ENCODE measurements around the gene TARBP1.
A peak's percentile ranks its signal among the peaks of the same experiment; 100 is the strongest.

TARBP1 gene, protein sequence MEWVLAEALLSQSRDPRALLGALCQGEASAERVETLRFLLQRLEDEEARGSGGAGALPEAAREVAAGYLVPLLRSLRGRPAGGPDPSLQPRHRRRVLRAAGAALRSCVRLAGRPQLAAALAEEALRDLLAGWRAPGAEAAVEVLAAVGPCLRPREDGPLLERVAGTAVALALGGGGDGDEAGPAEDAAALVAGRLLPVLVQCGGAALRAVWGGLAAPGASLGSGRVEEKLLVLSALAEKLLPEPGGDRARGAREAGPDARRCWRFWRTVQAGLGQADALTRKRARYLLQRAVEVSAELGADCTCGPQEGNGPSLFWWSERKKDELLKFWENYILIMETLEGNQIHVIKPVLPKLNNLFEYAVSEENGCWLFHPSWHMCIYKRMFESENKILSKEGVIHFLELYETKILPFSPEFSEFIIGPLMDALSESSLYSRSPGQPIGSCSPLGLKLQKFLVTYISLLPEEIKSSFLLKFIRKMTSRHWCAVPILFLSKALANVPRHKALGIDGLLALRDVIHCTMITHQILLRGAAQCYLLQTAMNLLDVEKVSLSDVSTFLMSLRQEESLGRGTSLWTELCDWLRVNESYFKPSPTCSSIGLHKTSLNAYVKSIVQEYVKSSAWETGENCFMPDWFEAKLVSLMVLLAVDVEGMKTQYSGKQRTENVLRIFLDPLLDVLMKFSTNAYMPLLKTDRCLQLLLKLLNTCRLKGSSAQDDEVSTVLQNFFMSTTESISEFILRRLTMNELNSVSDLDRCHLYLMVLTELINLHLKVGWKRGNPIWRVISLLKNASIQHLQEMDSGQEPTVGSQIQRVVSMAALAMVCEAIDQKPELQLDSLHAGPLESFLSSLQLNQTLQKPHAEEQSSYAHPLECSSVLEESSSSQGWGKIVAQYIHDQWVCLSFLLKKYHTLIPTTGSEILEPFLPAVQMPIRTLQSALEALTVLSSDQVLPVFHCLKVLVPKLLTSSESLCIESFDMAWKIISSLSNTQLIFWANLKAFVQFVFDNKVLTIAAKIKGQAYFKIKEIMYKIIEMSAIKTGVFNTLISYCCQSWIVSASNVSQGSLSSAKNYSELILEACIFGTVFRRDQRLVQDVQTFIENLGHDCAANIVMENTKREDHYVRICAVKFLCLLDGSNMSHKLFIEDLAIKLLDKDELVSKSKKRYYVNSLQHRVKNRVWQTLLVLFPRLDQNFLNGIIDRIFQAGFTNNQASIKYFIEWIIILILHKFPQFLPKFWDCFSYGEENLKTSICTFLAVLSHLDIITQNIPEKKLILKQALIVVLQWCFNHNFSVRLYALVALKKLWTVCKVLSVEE (N-terminal part only)

DNA sequence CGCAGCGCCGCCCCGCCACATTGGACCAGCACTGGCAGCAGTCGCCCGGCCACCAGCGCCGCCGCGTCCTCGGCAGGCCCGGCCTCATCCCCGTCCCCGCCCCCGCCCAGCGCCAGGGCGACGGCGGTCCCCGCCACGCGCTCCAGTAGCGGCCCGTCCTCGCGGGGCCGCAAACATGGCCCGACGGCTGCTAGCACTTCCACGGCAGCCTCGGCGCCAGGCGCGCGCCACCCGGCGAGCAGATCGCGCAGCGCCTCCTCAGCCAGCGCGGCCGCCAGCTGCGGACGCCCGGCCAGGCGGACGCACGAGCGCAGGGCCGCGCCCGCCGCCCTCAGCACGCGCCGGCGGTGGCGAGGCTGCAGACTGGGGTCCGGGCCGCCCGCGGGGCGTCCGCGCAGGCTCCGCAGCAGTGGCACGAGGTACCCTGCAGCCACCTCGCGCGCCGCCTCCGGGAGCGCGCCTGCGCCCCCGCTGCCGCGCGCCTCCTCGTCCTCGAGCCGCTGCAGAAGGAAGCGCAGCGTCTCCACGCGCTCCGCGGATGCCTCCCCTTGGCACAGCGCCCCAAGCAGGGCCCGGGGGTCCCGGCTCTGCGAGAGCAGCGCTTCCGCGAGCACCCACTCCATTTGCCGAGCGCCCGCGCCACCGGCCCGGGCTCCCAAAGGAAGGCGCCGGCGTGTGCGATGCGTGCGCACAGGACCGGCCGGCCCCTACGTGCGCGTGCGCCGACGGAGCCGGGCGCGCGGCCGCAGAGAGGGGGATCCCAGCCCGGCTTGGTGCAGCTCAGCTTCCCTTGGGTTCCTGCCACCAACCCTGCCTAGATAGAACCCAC is at the start of gene TARBP1:
Gene TARBP1, minus strand, starts transcription at position 699 of the 829 bp plus-strand sequence. Its CDS starts 76 bp downstream, at position 623.
- TF ChIP-seq, protein P1, sequence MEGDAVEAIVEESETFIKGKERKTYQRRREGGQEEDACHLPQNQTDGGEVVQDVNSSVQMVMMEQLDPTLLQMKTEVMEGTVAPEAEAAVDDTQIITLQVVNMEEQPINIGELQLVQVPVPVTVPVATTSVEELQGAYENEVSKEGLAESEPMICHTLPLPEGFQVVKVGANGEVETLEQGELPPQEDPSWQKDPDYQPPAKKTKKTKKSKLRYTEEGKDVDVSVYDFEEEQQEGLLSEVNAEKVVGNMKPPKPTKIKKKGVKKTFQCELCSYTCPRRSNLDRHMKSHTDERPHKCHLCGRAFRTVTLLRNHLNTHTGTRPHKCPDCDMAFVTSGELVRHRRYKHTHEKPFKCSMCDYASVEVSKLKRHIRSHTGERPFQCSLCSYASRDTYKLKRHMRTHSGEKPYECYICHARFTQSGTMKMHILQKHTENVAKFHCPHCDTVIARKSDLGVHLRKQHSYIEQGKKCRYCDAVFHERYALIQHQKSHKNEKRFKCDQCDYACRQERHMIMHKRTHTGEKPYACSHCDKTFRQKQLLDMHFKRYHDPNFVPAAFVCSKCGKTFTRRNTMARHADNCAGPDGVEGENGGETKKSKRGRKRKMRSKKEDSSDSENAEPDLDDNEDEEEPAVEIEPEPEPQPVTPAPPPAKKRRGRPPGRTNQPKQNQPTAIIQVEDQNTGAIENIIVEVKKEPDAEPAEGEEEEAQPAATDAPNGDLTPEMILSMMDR (IDR thresholded peaks at IDR 0.05; ENCODE audit: insufficient read depth, low read length, poor library complexity, severe bottlenecking) = no peak
- DNase-seq (ENCODE audit: extremely low read depth, insufficient read length) = peak; percentile 92
- peak within 1 kb of the TSS; percentile 59 for H3K4me3 ChIP-seq (replicated peaks; ENCODE audit: low read depth, low read length)
- H3K36me3 ChIP-seq (ENCODE audit: control insufficient read depth, insufficient read depth, low read length) = no peaks in the 10 kb centered on the region
- H3K27me3 ChIP-seq (replicated peaks; ENCODE audit: control insufficient read depth, insufficient read depth, low read length) = no peaks in the 10 kb centered on the region

DNA sequence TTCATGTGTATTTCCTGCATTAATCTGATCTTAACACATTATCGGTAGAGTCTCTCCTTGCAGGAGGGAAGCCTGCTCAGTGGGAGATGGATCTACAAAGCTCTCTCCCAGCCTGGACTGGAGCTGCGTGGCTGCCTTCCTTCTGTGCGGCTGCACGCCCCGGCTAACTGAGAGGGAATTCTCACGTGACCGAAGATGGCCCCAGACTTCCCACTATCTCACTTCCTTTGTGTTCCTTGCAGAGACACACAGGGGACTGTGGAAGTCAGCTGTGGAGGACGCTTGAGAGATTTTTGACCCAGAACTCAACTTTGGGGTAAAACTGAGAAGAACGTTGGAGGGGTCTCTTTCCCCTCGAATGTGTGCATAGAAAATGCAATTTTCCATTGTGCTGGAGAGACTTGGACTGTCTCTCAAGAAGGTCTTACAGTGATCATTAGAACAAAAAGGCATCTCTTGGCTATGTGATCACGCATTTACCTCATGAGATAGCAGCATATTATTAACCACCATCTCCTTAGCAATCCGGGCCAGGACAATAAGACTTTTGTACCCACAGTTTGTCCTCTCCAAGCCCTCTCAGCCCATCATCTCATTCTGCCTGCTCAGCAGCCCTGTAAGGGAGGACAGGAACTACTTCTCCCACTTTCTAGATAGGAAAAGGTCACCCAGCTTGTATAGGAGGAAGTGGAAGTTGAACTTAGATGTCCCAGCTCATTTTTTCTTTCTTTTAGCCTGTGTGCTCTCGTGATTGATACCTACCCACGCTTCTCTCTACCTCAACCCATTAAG is 49.3 kb upstream of the TARBP1 start:
- H3K36me3 ChIP-seq (ENCODE audit: control insufficient read depth, insufficient read depth, low read length) = no peaks in the 10 kb centered on the region
- H3K4me3 ChIP-seq (replicated peaks; ENCODE audit: low read depth, low read length) = no peak overlapping the region
- no peaks in the 10 kb centered on the region for H3K27me3 ChIP-seq (replicated peaks; ENCODE audit: control insufficient read depth, insufficient read depth, low read length)
- TF ChIP-seq, protein P1 (IDR thresholded peaks at IDR 0.05; ENCODE audit: insufficient read depth, low read length, poor library complexity, severe bottlenecking) = no peak
- DNase-seq (ENCODE audit: extremely low read depth, insufficient read length) = no peak

DNA sequence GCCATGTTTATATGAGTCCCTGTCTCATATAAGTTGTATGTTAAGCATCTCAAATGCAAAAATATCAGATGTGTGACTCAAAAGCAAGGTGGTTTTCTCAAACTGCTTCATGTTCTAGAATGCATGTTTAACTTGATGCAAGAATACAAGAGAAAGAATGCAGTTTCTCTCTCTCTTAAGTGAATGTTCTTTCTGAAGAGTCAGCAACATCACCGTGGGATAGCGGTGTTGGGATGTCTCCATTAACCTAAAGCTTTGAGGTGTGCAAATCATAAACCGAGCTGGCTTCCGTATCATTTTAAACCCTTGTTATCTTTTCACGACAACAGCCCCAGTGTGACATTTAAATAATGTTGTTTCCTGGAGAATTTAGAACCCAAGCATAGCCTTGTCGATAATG is 48.4 kb upstream of the TARBP1 start:
- Histone ChIP-seq H3K36me3 (ENCODE audit: control insufficient read depth, insufficient read depth, low read length) (no peaks in the 10 kb centered on the region), H3K27me3 (replicated peaks; ENCODE audit: control insufficient read depth, insufficient read depth, low read length) (no peaks in the 10 kb centered on the region), H3K4me3 (replicated peaks; ENCODE audit: low read depth, low read length) (no peak overlapping the region)
- DNase-seq (ENCODE audit: extremely low read depth, insufficient read length) = no peak
- TF ChIP-seq, protein P1 (IDR thresholded peaks at IDR 0.05; ENCODE audit: insufficient read depth, low read length, poor library complexity, severe bottlenecking) = no peak

DNA sequence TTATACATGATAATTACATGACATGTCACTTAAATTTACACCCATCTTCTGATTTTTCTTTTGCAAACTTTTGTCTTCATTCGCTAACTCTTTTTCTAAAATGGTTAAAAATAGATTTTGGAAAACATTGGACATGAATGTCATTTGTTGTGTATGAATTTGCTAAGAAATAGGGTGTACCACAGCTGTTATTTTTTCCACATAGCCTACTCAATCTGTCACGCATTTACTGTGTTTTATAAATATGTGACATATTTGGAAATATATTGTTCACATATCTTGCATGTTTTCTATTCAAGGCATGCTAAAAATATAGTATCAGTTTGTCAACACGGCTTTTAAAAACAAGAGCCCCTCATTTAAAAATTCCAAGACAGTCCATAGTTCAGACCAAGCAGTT is 47.9 kb upstream of the TARBP1 start:
- DNase-seq (ENCODE audit: extremely low read depth, insufficient read length) = no peak

More for the DNA sequence above, 47.9 kb upstream of the TARBP1 start:
- H3K27me3 ChIP-seq (replicated peaks; ENCODE audit: control insufficient read depth, insufficient read depth, low read length) = no peaks in the 10 kb centered on the region
- H3K4me3 ChIP-seq (replicated peaks; ENCODE audit: low read depth, low read length) = no peak overlapping the region
- no peaks in the 10 kb centered on the region for H3K36me3 ChIP-seq (ENCODE audit: control insufficient read depth, insufficient read depth, low read length)
- TF ChIP-seq, protein P1 (IDR thresholded peaks at IDR 0.05; ENCODE audit: insufficient read depth, low read length, poor library complexity, severe bottlenecking) = no peak

All from GM06990 (cell line).